Measurements from ENCODE around the gene PRKCH.

Gene PRKCH

DNA sequence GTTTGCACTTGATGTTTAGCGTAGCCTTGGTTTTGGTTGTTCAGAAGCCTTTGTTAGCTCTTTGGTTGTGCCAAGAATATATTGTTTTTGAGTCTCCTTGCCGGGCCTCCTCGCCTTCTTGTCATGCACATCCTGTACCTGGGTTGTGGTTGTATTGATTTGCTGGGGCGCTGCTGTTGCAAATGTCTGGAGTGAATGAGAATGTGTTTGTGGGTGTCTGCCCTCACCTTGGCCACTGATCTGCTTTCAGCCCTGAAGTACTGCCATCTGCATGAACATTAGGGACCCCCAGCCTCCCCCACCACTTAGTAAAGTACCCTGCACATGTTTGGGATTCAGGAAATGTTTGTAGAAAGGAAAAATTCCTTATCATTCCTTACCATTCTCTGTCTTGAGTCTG lies 16.5 kb downstream of the PRKCH start:
- no peak for DNase-seq (ENCODE audit: low read depth in 2 of 2)

- no peak for DNase-seq (ENCODE audit: low read depth in 2 of 2)
These were observed 17.1 kb downstream of the PRKCH start for GRCh38 chr14:61338457-61338856.

GRCh38 chr14:61341275-61342206 lies 20.2 kb downstream of the PRKCH start:
- no peak for DNase-seq (ENCODE audit: low read depth in 2 of 2)

GRCh38 chr14:61342486-61342885 lies 21.1 kb downstream of the PRKCH start:
- DNase-seq (ENCODE audit: low read depth in 2 of 2), result peak; percentile 55 to 61

GRCh38 chr14:61342932-61343331 lies 21.6 kb downstream of the PRKCH start:
- DNase-seq (ENCODE audit: low read depth in 2 of 2), result no peak

DNA sequence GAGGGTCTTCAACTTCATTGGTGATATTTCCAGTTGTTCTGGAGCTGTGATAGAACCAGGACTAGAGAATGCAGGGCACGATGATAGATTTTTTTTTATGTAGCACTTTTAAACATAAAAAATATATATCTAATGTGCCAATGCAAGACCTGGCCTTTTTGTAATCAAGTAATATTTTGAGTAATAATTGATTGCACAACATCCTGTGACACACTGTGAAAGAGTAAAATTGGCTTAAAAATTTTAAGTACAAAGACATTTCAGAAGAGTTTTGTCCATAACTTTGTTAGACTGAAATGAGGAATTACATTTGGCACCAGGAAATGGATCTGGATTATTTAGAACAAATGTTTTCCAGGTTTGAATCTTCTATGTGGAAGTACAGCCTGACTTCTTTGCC lies 22.1 kb downstream of the PRKCH start:
- no peak for DNase-seq (ENCODE audit: low read depth in 2 of 2)

DNA sequence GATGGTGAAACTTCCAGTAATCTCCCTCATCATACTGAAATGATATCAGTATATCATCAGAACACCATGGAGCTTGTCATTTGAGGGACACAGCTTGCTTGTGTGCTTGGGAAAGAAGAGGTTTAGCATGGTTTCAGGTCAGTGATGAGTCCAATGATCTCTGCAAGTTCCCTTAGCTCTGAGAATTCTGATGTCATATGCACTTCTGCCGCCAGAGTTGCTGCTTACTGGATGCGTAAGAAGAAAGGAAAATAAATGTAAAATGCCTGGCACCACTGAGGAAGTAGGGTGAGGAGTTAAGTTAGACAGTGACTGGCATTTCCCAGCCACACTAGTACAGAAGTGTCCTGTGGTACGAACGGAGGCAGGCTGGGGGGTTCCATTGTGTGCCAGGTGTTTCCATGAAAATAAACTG lies 22.6 kb downstream of the PRKCH start:
- no peak for DNase-seq (ENCODE audit: low read depth in 2 of 2)

DNA sequence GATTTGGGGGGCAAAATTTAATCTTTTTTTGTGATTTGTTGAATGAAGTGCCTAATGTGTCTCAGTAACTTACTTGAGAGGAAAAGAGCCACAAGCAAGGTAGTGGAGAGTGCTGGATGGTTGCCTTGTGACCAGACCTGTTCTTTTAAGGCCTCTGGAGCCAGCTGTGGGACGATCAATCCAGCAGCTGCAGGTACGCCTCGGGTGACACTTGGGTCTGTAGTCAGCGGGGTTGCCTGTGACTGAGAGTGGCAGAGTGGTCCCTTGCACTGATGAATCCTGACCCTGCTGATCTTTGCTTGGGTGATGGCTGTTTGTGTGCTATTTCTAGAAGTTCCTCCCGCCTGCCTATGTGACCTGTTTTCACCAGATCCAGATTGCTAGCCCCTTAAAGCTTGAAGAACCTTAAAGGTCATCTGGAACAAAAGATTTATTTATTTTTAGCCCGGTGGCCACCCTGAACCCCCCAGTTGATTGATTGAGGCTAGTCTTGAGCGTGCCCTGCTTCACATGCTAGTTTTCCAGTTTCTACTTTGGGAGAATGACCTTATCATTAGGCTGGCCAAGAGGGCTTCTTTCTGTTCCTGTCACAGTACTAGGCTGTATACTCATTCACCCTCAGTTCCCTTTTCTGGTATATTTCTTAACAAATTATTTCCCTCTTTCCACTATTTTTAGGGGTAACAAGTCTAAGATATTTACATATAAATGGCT lies 23.2 kb downstream of the PRKCH start:
- DNase-seq (ENCODE audit: low read depth in 2 of 2), result no peak

GRCh38 chr14:61345151-61345482 lies 23.7 kb downstream of the PRKCH start:
- no peak for DNase-seq (ENCODE audit: low read depth in 2 of 2)

- DNase-seq (ENCODE audit: low read depth in 2 of 2), result no peak
These were observed 24.8 kb downstream of the PRKCH start for GRCh38 chr14:61346221-61346620.

- DNase-seq (ENCODE audit: low read depth in 2 of 2), result no peak
These were observed 25.4 kb downstream of the PRKCH start for GRCh38 chr14:61346793-61347192.

DNA sequence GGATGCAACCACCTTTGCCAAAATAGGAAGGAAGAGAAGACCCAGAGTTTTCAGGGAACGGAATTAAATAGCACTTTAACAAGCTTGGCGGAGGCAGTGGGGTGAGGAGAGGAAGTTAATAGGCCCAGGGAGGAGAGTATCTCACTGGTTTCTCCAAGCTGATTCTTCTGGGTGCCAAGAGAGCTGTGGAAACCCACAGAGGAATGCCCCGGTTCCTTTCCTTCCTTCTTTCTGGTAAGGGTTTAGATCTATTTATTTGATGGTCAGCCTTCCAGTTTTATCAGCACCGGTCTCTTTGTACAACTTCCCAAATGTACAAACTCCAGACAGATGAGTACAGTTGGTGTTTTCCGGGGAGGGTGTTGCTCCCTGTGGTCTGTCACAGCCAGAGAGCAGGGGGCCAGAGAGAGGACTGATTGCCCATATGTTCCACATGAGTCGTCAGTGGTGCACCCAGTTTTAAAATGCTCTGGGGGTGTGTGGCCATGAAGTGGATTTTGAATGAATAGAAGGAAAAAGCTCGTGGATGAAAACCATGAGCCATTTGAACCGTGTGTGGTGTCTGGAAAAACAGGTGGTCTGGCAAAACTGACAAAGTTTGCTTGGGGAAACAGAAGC lies 26.6 kb downstream of the PRKCH start:
- no peak for DNase-seq (ENCODE audit: low read depth in 2 of 2)

GRCh38 chr14:61350427-61351270 lies 29.3 kb downstream of the PRKCH start:
- DNase-seq (ENCODE audit: low read depth in 2 of 2), result no peak

DNA sequence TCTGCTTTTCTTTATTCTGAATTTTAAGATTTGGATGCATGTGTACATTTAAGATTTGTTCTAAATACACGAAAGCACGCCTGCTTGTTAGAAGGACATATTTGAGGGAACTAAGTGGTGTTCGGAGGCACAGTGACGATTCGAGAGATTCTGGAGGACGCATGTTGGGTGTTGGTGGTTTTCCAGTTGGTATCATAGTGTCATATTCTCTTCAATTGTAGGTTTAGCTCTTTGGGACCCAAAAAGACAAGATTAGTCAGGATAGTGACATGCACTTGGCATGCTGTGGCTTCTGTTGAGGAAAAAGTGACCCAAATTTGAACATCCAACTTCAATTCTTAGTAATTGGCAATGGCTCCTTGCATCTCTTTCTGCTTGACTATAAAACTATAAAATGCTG lies 30.1 kb downstream of the PRKCH start:
- DNase-seq (ENCODE audit: low read depth in 2 of 2), result no peak

DNA sequence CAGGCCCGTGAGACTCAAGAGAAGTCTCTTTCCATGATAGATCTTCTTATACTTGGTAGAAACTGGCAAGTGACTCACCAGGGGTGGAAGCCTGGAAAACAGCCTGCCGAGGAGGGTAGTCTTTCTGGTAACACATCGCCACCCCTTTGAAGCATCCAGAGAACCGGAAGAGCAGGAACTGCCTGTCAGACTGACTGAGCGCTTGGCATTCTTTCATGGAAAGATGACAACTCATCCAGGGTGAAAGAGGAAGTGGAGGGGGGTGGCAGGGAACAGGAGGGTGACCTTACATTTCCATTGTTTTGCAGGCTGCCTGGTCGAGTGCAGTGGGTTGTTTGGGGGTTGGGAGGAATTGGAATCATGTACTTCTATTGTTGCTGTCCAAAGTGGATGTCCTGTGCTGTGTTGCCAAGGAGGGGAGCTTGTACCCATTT lies 34.5 kb downstream of the PRKCH start:
- no peak for DNase-seq (ENCODE audit: low read depth in 2 of 2)

DNA sequence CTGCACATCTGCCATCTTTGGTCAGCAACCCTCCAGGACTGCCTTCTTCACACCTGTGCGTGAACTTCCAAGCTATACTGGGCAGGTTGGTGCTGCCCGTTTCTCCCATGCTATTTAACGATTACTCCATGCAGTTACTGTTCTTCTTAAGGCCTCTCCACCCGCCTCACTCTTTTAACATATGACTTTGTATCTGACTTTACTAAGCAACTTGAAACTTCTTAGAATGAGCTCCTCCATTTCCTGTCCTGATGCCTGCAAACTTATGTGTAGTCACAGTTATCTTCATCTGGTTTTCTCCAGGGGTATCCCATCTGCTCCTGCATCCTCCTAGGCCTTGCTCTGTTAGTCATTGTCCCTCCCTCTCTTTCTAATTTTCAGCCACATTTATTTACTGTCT lies 35.7 kb downstream of the PRKCH start:
- DNase-seq (ENCODE audit: low read depth in 2 of 2), result no peak

- DNase-seq (ENCODE audit: low read depth in 2 of 2), result no peak
These were observed 37.3 kb downstream of the PRKCH start for GRCh38 chr14:61358554-61359226.

DNA sequence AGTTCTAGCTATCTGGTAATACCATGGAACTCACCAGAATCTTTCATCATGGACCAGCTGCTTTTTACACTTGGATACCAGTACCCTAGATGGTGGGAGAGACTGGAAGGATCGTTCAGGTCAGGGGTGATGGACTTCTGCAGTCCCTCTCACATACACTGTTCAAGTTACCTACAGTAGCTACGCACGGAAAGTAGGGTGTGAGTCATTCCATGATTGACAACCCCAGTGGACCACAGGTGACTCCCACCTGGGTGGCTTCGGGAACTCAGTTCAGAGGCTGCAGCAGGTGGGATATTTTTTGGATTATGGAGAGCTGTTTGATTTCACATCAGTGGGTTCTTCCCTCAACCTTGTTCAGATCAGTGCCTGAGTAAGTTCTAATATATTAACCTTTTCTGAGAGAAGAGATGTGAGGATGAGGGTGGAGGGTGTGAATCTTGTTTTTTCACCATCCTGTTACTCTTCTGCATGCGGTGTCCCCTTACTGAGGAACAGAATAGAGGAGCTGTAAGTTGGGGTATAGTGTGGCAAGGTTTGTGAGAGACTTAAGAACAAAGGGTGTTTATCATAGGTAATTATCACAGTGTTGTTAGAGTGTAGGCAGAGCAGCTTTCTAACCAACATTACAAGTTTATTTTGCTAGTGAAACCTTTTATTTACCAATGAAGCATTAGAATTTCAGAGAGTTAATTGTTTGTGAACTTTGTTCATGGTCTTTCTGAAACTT lies 39.6 kb downstream of the PRKCH start:
- DNase-seq (ENCODE audit: low read depth in 2 of 2), result no peak

- DNase-seq (ENCODE audit: low read depth in 2 of 2), result no peak
These were observed 40.8 kb downstream of the PRKCH start for GRCh38 chr14:61362072-61362750.

DNA sequence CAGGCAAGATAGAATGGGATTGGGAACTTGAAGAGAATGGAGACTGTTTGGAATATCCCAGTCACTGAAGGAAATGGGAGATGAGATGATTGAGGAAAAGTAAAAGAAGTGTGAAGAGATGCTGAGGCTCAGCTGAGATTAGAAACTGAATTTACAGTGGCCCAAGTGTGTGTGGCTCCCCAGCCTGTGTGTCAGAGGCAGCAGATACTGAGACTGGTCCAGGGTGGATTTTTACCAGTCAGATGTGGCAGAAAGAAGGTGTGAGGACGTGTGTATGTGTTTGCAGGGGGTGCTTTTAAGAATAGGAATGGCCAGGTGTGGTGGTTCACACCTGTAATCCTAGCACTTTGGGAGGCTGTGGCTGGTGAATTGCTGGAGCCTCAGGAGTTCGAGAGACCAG lies 42.9 kb downstream of the PRKCH start:
- no peak for DNase-seq (ENCODE audit: low read depth in 2 of 2)
